Sigmoid colon (tissue), 3 donors: ENCODE measurements around the gene AK5.

Source experiments
- CTCF ChIP-seq, 4 experiments: fragments of 450-650 bp in 3 of 4; fragments of 200-600 bp in 1 of 4; IDR thresholded peaks; one replicate each; pipeline ENCODE4 v1.5.1; 2016 to 2019; ENCODE audit warnings: antibody characterized with exemption in 4 of 4, mild to moderate bottlenecking in 3 of 4, moderate library complexity in 2 of 4
- POLR2A ChIP-seq, 2 donors: fragments of 450-650 bp; IDR thresholded peaks; one replicate each; pipeline ENCODE4 v1.6.1; 2016; ENCODE audit warnings: antibody characterized with exemption in 2 of 2, mild to moderate bottlenecking in 2 of 2, moderate library complexity in 2 of 2

- TF ChIP-seq CTCF (IDR thresholded peaks at IDR 0.05) (no peak), POLR2A (IDR thresholded peaks at IDR 0.05) (no peak)
These were observed 142.4 kb downstream of the AK5 start for GRCh38 chr1:77424236-77424635.
